ENCODE data around the gene SH3GL1.
A peak's percentile ranks its signal among the peaks of the same experiment; 100 is the strongest.

The SH3GL1 gene

GRCh38 chr19:4368128-4368820 lies 32.1 kb downstream of the SH3GL1 start:
- peak overlapping the region; percentile 39 for H3K4me3 ChIP-seq (ENCODE audit: low read depth, low read length)
- DNase-seq (ENCODE audit: low read depth), result peak; percentile 67
- TF ChIP-seq, protein P1, sequence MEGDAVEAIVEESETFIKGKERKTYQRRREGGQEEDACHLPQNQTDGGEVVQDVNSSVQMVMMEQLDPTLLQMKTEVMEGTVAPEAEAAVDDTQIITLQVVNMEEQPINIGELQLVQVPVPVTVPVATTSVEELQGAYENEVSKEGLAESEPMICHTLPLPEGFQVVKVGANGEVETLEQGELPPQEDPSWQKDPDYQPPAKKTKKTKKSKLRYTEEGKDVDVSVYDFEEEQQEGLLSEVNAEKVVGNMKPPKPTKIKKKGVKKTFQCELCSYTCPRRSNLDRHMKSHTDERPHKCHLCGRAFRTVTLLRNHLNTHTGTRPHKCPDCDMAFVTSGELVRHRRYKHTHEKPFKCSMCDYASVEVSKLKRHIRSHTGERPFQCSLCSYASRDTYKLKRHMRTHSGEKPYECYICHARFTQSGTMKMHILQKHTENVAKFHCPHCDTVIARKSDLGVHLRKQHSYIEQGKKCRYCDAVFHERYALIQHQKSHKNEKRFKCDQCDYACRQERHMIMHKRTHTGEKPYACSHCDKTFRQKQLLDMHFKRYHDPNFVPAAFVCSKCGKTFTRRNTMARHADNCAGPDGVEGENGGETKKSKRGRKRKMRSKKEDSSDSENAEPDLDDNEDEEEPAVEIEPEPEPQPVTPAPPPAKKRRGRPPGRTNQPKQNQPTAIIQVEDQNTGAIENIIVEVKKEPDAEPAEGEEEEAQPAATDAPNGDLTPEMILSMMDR (IDR thresholded peaks at IDR 0.05; ENCODE audit: insufficient read depth, low read depth, low read length, missing control alignments), result no peak

DNA sequence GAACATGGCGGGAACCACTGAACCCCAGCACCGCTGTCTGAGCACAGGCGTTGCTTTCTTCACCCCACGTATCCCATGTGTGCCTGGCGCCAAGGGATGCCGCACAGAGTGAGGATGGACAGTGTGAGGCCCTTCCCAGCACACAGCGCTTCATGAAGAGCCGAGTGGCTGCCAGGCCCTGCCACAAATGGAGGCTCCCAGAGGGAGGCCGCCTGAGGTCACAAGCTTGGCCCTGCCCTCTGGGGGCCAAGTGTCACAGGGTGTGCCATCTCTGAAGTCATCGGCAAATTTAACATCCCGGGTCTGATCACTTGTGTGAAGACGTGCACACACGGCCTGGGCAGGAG lies 32.6 kb downstream of the SH3GL1 start:
- DNase-seq (ENCODE audit: low read depth), result peak; percentile 40

DNA sequence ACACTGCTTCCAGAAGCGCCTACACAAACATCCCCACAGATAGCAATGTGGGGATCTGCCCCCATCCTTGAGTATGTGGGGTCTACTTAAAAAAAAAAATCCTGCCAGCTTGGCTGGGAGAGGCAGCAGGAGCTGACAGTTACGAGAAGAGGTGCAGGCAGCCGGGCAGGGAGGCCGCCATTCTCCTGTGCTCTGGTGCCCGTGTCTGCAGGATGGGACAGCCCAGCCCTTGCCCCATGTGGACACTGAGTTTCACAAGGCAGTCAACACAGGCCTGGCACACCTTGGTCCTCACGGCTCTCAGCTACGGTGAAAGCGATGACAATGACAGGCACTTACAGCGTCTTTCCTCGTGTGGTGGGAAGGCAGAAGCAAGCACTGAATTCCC lies 33.0 kb downstream of the SH3GL1 start:
- TF ChIP-seq, protein P1 (IDR thresholded peaks at IDR 0.05; ENCODE audit: insufficient read depth, low read depth, low read length, missing control alignments), result no peak
- no peak for DNase-seq (ENCODE audit: low read depth)

More for the DNA sequence above, 32.6 kb downstream of the SH3GL1 start:
- no peak overlapping the region for H3K4me3 ChIP-seq (ENCODE audit: low read depth, low read length)
- TF ChIP-seq, protein P1 (IDR thresholded peaks at IDR 0.05; ENCODE audit: insufficient read depth, low read depth, low read length, missing control alignments), result no peak

GRCh38 chr19:4366666-4367335 lies 33.5 kb downstream of the SH3GL1 start:
- no peak for DNase-seq (ENCODE audit: low read depth)
- TF ChIP-seq, protein P1 (IDR thresholded peaks at IDR 0.05; ENCODE audit: insufficient read depth, low read depth, low read length, missing control alignments), result no peak
- no peak overlapping the region for H3K4me3 ChIP-seq (ENCODE audit: low read depth, low read length)

More for the DNA sequence above, 33.0 kb downstream of the SH3GL1 start:
- no peak overlapping the region for H3K4me3 ChIP-seq (ENCODE audit: low read depth, low read length)

DNA sequence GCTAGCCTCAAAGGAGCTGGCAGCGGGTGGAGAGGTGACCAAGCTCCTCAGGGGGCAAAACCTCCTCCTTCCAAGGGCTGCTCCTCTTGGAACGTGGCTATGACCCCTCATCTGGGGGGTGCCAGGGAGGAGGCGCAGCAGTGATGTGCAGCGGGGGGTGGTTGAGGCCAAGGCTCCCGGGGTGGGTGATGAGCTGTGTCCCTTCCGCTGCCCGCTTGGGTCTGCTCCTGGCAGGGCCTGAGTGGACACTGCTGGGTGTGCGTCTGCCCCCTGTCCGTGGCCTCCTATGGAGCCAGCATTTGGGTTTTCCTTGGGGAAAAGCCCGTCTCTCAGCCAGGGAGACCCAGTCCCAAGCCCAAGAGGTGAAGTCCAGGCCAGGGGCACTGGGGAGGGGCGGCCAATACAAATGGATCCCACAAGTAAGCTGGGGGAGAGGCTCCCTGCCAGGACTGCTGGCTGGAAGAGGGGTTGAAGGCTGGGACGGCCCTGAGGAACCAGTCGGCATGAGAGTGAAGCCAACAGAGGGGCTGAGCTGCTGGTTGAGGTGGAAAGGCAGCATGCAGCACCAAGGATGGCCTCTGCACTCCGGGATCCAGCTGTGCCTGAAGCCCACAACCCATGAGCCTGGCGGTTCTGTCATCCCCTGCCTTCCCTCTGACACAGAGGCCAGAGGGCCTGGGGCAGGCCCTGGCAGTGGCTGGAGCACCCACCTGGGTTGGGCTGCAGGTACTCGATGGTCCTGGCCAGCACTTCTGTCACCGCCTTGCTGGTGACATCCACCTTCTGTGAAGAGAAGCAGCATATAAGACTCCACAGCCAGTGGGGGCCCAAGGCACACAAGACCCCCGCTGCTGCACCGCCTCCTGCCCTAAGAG lies 34.3 kb downstream of the SH3GL1 start:
- TF ChIP-seq, protein P1 (IDR thresholded peaks at IDR 0.05; ENCODE audit: insufficient read depth, low read depth, low read length, missing control alignments), result no peak
- H3K4me3 ChIP-seq (ENCODE audit: low read depth, low read length), result no peak overlapping the region
- no peak for DNase-seq (ENCODE audit: low read depth)

- no peak overlapping the region for H3K4me3 ChIP-seq (ENCODE audit: low read depth, low read length)
- no peak for DNase-seq (ENCODE audit: low read depth)
- TF ChIP-seq, protein P1 (IDR thresholded peaks at IDR 0.05; ENCODE audit: insufficient read depth, low read depth, low read length, missing control alignments), result no peak
Observed at GRCh38 chr19:4365341-4365740, 35.0 kb downstream of the SH3GL1 start.

Data from GM12865 (cell line).